Activated CD4-positive, alpha-beta T cell treated with anti-CD3 and anti-CD28 coated beads for 36 hours (primary cell): ENCODE data around the gene TENM4. TPM values are rescaled to one million over a fixed set of nuclear protein-coding genes. Genes with fewer than 3 reads are reported as not detected.

ENCODE experiments used
- ATAC-seq: fragments of 200-7000 bp; cut with Tn5 transposase; one replicate; pipeline ENCODE4 v1.10.0; 2021; ENCODE audit warnings: mild to moderate bottlenecking, moderate library complexity
- CTCF ChIA-PET: fragments of 350-600 bp; sonication (Branson Sonifier 250); formaldehyde crosslinking; loops from one replicate; lab custom pipeline; 2021; ENCODE audit warnings: antibody characterized with exemption; lab: Charles Lee
- POLR2A ChIA-PET: fragments of 350-600 bp; sonication (Branson Sonifier 250); formaldehyde crosslinking; loops from one replicate; lab custom pipeline; 2021; ENCODE audit warnings: antibody characterized with exemption, inconsistent platforms; lab: Charles Lee
- DNase-seq: peaks from one replicate; pipeline ENCODE4 v3.0.0-alpha.2; 2020
- H3K27ac Mint-ChIP-seq: one replicate; pipeline ENCODE4 v1.8.0; 2021; ENCODE audit warnings: mixed read lengths
- H3K27me3 Mint-ChIP-seq: one replicate; pipeline ENCODE4 v1.8.0; 2021; ENCODE audit warnings: mixed read lengths
- H3K36me3 Mint-ChIP-seq: one replicate; pipeline ENCODE4 v1.8.0; 2021; ENCODE audit warnings: low read depth, mixed read lengths
- H3K4me1 Mint-ChIP-seq: one replicate; pipeline ENCODE4 v1.8.0; 2021; ENCODE audit warnings: mixed read lengths
- H3K4me3 Mint-ChIP-seq: one replicate; pipeline ENCODE4 v1.8.0; 2021; ENCODE audit warnings: mild to moderate bottlenecking, moderate library complexity, mixed read lengths
- H3K9me3 Mint-ChIP-seq: one replicate; pipeline ENCODE4 v1.8.0; 2021; ENCODE audit warnings: low read depth, mixed read lengths
- intact Hi-C, 2 experiments: fragments of 100-400 bp; cut with DNase I in 1 of 2; cut with micrococcal nuclease in 1 of 2; formaldehyde crosslinking; loops; one replicate each; pipeline versions ENCODE4 v1.14.2 to v1.15.1; 2022 to 2024; cut with DNase I, micrococcal nuclease
- total RNA-seq, 2 experiments: library from RNA; stranded (reverse); gene quantifications; one replicate each; pipeline ENCODE4 v1.2.3, GENCODE V29; 2021

TENM4 gene
- total RNA-seq, 2 experiments from 2014 or later: not detected

GRCh38 chr11:78912778-78913177, 528.1 kb downstream of the TENM4 start:
- no peak overlapping the region for H3K27ac Mint-ChIP-seq
- H3K9me3 Mint-ChIP-seq: no peaks in the 10 kb centered on the region
- no peaks in the 10 kb centered on the region for H3K36me3 Mint-ChIP-seq
- DNase-seq (no peak), ATAC-seq (no peak)
- H3K4me3 Mint-ChIP-seq: no peak overlapping the region
- CTCF ChIA-PET: interaction anchor here (0.6 kb wide), 1 partner anchor 689 kb away, joined by 3 read pairs; no protein-coding TSS in a partner anchor
- POLR2A ChIA-PET: no interaction called here
- H3K27me3 Mint-ChIP-seq: peaks cover 3% of the 10 kb centered on the region
- intact Hi-C loops: no loop called here
- no peaks in the 10 kb centered on the region for H3K4me1 Mint-ChIP-seq

- Mint-ChIP-seq H3K4me3 (no peak overlapping the region), H3K36me3 (no peaks in the 10 kb centered on the region), H3K27ac (no peak overlapping the region), H3K9me3 (no peaks in the 10 kb centered on the region), H3K4me1 (no peaks in the 10 kb centered on the region), H3K27me3 (peaks cover 3% of the 10 kb centered on the region)
- no peak for DNase-seq
- no peak for ATAC-seq
- POLR2A ChIA-PET: no interaction called here
- CTCF ChIA-PET: no interaction called here
- intact Hi-C loops: no loop called here
Measured at GRCh38 chr11:78910322-78910721, 530.5 kb downstream of the TENM4 start.

- H3K4me3 Mint-ChIP-seq: no peak overlapping the region
- H3K4me1 Mint-ChIP-seq: no peaks in the 10 kb centered on the region
- intact Hi-C loops: no loop called here
- no peak for DNase-seq
- ChIA-PET CTCF (no interaction called here), POLR2A (no interaction called here)
- ATAC-seq: no peak
- H3K9me3 Mint-ChIP-seq: no peaks in the 10 kb centered on the region
- H3K27ac Mint-ChIP-seq: no peak overlapping the region
- peaks cover 3% of the 10 kb centered on the region for H3K27me3 Mint-ChIP-seq
- H3K36me3 Mint-ChIP-seq: no peaks in the 10 kb centered on the region
Measured at GRCh38 chr11:78909386-78909785, 531.4 kb downstream of the TENM4 start.

- ChIA-PET POLR2A (no interaction called here), CTCF (no interaction called here)
- Mint-ChIP-seq H3K9me3 (no peaks in the 10 kb centered on the region), H3K36me3 (no peaks in the 10 kb centered on the region), H3K4me1 (no peaks in the 10 kb centered on the region), H3K4me3 (no peak overlapping the region), H3K27ac (no peak overlapping the region), H3K27me3 (peaks cover under 1% of the 10 kb centered on the region)
- DNase-seq (no peak), ATAC-seq (no peak)
- intact Hi-C loops: no loop called here
Measured at GRCh38 chr11:78907636-78908035, 533.2 kb downstream of the TENM4 start.

GRCh38 chr11:78906566-78906965, 534.3 kb downstream of the TENM4 start:
- no peak overlapping the region for H3K27ac Mint-ChIP-seq
- no peaks in the 10 kb centered on the region for H3K36me3 Mint-ChIP-seq
- CTCF ChIA-PET: no interaction called here
- H3K27me3 Mint-ChIP-seq: peaks cover 2% of the 10 kb centered on the region
- DNase-seq (no peak), ATAC-seq (no peak)
- H3K4me3 Mint-ChIP-seq: no peak overlapping the region
- POLR2A ChIA-PET: no interaction called here
- no peaks in the 10 kb centered on the region for H3K4me1 Mint-ChIP-seq
- intact Hi-C loops: no loop called here
- H3K9me3 Mint-ChIP-seq: no peaks in the 10 kb centered on the region

- DNase-seq: no peak
- CTCF ChIA-PET: no interaction called here
- ATAC-seq: no peak
- Mint-ChIP-seq H3K27ac (no peak overlapping the region), H3K4me1 (no peaks in the 10 kb centered on the region), H3K4me3 (no peak overlapping the region), H3K36me3 (no peaks in the 10 kb centered on the region), H3K9me3 (no peaks in the 10 kb centered on the region), H3K27me3 (peaks cover 3% of the 10 kb centered on the region)
- intact Hi-C loops: no loop called here
- POLR2A ChIA-PET: no interaction called here
Measured at GRCh38 chr11:78905756-78906155, 535.1 kb downstream of the TENM4 start.

GRCh38 chr11:78902771-78903507, 537.9 kb downstream of the TENM4 start:
- intact Hi-C loops: no loop called here
- Mint-ChIP-seq H3K9me3 (no peaks in the 10 kb centered on the region), H3K27me3 (peaks cover 4% of the 10 kb centered on the region), H3K4me3 (no peak overlapping the region), H3K36me3 (no peaks in the 10 kb centered on the region), H3K27ac (no peak overlapping the region), H3K4me1 (no peaks in the 10 kb centered on the region)
- DNase-seq (no peak), ATAC-seq (no peak)
- ChIA-PET POLR2A (no interaction called here), CTCF (no interaction called here)

- no peaks in the 10 kb centered on the region for H3K36me3 Mint-ChIP-seq
- no peak overlapping the region for H3K27ac Mint-ChIP-seq
- no peak for ATAC-seq
- CTCF ChIA-PET: no interaction called here
- H3K9me3 Mint-ChIP-seq: no peaks in the 10 kb centered on the region
- no peak overlapping the region for H3K4me3 Mint-ChIP-seq
- DNase-seq: no peak
- POLR2A ChIA-PET: no interaction called here
- H3K27me3 Mint-ChIP-seq: peaks cover 4% of the 10 kb centered on the region
- no peaks in the 10 kb centered on the region for H3K4me1 Mint-ChIP-seq
- intact Hi-C loops: no loop called here
Measured at GRCh38 chr11:78901831-78902230, 539.0 kb downstream of the TENM4 start.

- ATAC-seq (no peak), DNase-seq (no peak)
- Mint-ChIP-seq H3K36me3 (no peaks in the 10 kb centered on the region), H3K4me1 (no peaks in the 10 kb centered on the region), H3K27ac (no peak overlapping the region), H3K4me3 (no peak overlapping the region), H3K9me3 (no peaks in the 10 kb centered on the region), H3K27me3 (peaks cover 4% of the 10 kb centered on the region)
- intact Hi-C loops: no loop called here
- CTCF ChIA-PET: interaction anchor here (0.6 kb wide), 2 partner anchors 39 to 109 kb away, joined by 3 to 4 read pairs; no protein-coding TSS in a partner anchor
- POLR2A ChIA-PET: no interaction called here
Measured at GRCh38 chr11:78898266-78898775, 542.5 kb downstream of the TENM4 start.

GRCh38 chr11:78893996-78894395, 546.8 kb downstream of the TENM4 start:
- CTCF ChIA-PET: no interaction called here
- Mint-ChIP-seq H3K4me3 (no peak overlapping the region), H3K9me3 (no peaks in the 10 kb centered on the region), H3K36me3 (no peaks in the 10 kb centered on the region), H3K4me1 (no peaks in the 10 kb centered on the region), H3K27me3 (peaks cover 5% of the 10 kb centered on the region), H3K27ac (no peak overlapping the region)
- ATAC-seq: no peak
- DNase-seq: no peak
- intact Hi-C loops: no loop called here
- POLR2A ChIA-PET: no interaction called here

- no peaks in the 10 kb centered on the region for H3K4me1 Mint-ChIP-seq
- H3K27ac Mint-ChIP-seq: no peak overlapping the region
- peaks cover 12% of the 10 kb centered on the region for H3K27me3 Mint-ChIP-seq
- ChIA-PET POLR2A (no interaction called here), CTCF (no interaction called here)
- H3K9me3 Mint-ChIP-seq: no peaks in the 10 kb centered on the region
- no peaks in the 10 kb centered on the region for H3K36me3 Mint-ChIP-seq
- ATAC-seq (no peak), DNase-seq (no peak)
- intact Hi-C loops: no loop called here
- no peak overlapping the region for H3K4me3 Mint-ChIP-seq
Measured at GRCh38 chr11:78889698-78890097, 551.1 kb downstream of the TENM4 start.

GRCh38 chr11:78886616-78887015, 554.2 kb downstream of the TENM4 start:
- no peaks in the 10 kb centered on the region for H3K36me3 Mint-ChIP-seq
- H3K4me1 Mint-ChIP-seq: no peaks in the 10 kb centered on the region
- POLR2A ChIA-PET: no interaction called here

More at GRCh38 chr11:78886616-78887015, 554.2 kb downstream of the TENM4 start:
- ATAC-seq (no peak), DNase-seq (no peak)
- no peaks in the 10 kb centered on the region for H3K9me3 Mint-ChIP-seq
- no peak overlapping the region for H3K27ac Mint-ChIP-seq
- CTCF ChIA-PET: interaction anchor here (0.6 to 1.3 kb wide), 3 partner anchors 240 to 275 kb away, joined by 3 read pairs; no protein-coding TSS in a partner anchor
- intact Hi-C loops: no loop called here
- H3K27me3 Mint-ChIP-seq: peaks cover 12% of the 10 kb centered on the region
- no peak overlapping the region for H3K4me3 Mint-ChIP-seq
